GM18505 (cell line): Measurements from ENCODE around the gene RBL1.

Source experiments
- ATAC-seq: cut with Tn5 transposase; IDR thresholded peaks from one replicate; pipeline ENCODE4 v1.9.1; 2021; ENCODE audit not compliant: unreplicated experiment
- POLR2A ChIP-seq: IDR thresholded peaks from 4 replicates; pipeline ENCODE4 v1.6.1; 2011; ENCODE audit warnings: borderline replicate concordance; ENCODE audit not compliant: insufficient read depth, insufficient read length; ENCODE audit errors: extremely low read depth

The RBL1 gene

DNA sequence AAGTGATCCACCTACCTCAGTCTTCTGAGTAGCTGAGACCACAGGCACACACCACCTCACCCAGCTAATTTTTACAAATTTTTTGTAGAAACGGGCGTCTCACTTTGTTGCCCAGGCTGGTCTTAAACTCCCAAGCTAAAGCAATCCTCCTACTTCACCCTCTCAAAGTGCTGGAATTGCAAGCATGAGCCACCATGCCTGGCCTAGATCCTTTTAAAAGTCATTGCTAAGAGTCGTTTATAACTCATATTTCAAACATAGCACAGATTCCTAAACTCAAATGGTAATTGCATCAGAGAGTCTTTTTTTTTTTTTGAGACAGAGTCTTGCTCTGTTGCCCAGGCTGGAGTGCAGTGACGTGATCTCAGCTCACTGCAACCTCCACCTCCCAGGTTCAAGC is 136.6 kb downstream of the RBL1 start:
- no peak for ATAC-seq
- no peak for TF ChIP-seq POLR2A

GRCh38 chr20:36957875-36958667 is 137.7 kb downstream of the RBL1 start:
- no peak for TF ChIP-seq POLR2A

DNA sequence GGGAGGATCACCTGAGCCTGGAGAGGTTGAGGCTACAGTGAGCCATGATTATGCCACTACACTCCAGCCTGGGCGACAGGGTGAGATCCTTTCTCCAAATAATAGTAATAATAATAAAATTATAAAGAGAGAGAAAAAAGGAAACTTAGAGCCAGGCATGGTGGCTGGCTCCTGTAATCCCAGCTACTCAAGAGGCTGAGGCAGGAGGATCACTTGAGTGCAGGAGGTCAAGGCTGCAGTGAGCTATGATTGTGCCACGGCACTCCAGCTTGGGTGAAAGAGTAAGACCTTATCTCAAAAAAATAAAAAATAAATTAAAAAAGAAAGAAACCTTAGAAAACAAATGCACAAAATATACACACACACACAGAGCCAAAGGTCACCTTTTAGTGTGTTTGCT is 139.1 kb downstream of the RBL1 start:
- no peak for ATAC-seq
- no peak for TF ChIP-seq POLR2A

More at GRCh38 chr20:36957875-36958667, 137.7 kb downstream of the RBL1 start:
- ATAC-seq, result no peak

DNA sequence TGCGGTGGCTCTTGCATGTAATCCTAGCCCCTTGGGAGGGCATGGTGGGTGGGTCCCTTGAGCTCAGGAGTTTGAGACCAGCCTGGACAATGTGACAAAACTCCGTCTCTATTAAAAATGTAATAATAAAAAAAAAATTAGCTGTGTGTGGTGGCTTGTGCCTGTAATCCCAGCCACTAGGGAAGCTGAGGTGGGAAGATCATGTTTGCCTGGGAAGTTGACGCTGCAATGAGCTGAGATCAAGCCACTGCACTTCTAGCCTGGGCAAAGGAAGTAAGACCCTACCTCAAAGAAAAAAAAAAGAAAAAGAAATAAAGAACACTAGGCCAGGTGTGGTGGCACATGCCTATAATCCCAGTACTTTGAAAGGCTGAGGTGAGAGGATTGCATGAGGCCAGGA is 139.8 kb downstream of the RBL1 start:
- no peak for TF ChIP-seq POLR2A
- no peak for ATAC-seq

DNA sequence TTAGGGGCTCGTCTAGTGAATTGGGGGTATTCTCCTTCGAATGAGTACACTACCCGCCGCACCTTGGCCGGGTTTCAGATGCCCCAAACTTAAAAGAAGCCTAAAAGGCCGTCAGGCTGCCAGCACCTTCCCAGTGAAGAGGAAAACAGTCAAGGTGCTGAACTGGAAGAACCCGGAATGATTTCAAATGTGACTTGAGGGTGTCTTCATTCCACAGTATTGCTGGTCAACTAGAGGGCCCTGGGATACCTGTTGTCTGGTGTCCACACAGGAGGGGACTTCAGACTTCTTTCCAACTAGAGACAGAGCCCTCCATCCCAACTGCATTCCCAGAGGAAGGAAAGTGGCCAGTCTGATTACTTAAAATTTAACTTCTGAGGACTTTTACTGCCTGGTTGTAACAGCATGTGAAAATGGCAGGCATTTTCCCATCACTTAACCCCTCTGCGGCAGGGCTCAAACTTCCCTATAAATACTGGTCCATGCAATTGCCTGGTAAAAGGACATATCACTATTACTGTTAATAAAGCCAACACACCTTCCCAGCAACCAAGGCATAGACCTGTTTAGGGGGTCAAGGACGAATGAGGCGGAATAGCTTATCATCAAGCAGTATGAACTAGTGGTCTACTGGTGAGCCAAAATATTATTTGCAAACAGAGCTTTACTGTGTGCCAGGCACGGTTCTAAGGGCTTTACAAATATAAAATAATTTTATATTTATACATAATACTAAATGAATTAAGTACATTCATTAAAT is 143.6 kb downstream of the RBL1 start:
- no peak for TF ChIP-seq POLR2A
- ATAC-seq, result no peak

GRCh38 chr20:36951198-36951978 is 144.4 kb downstream of the RBL1 start, which contains the start of gene SAMHD1:
Gene SAMHD1, minus strand, starts transcription at chr20:36951708. Its CDS starts 65 bp downstream, at chr20:36951643.
- ATAC-seq, result peak; percentile 80
- peak; percentile 81 for TF ChIP-seq POLR2A

DNA sequence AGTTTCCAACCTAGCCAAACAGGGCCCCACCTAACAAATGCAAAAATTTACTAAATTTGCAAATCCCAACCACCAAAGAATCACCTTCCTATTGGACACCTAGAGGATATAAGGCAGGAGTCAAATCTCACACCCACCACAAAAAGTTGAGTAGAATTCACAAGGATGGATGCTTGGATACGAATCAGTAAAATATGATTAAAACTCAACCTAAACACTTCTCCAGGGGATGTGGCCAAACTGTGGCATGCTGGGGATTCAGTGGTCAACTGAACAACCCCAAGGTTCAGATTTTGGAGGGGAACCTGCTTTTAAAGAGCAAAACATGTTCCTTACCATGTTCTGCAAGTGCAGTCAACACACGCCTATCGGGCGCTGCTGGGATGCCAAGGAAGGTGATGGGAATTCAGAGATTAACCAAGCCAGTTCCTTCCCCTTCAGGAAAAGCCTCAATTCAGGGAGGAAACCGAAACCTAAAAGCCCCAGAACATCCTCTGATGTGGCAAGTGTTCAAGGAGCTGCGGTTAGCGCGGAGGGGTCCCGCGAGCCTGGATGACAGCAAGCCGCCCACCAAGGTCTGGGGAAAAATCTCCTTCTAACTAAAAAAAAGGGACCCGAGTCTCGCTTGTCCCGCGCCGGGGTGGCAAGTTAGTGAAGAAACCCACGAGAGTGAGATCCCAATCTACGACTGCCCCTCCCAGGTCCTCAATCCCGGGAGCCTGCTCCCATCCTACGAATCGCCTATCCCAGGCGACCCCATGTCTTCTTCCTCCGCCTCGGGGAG is 145.2 kb downstream of the RBL1 start:
- ATAC-seq, result no peak
- TF ChIP-seq POLR2A, result peak; percentile 32
